GM21786 (cell line): ENCODE data around the gene DAPK1.

ENCODE experiments used
- ATAC-seq: cut with Tn5 transposase; IDR thresholded peaks from one replicate; pipeline ENCODE4 v1.9.1; 2021; ENCODE audit not compliant: unreplicated experiment

The DAPK1 gene

DNA sequence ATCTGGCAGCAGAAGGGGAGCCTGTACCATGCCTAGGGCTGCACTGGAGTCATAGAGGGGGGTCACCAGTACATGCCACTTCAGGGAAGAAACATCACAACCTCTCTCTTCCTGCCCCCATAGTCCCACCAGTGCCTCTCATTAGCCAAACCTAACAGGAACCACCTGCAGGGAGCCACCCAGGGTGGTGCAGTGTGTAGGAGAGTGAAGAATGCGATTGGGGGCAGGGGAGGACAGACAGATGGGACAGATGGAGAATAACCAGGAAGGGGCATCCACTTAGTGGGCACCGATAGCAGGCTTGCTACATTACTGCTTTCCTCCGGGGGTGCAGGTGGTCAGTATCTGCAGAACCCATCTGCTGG lies 19.2 kb downstream of the DAPK1 start:
- ATAC-seq = no peak

DNA sequence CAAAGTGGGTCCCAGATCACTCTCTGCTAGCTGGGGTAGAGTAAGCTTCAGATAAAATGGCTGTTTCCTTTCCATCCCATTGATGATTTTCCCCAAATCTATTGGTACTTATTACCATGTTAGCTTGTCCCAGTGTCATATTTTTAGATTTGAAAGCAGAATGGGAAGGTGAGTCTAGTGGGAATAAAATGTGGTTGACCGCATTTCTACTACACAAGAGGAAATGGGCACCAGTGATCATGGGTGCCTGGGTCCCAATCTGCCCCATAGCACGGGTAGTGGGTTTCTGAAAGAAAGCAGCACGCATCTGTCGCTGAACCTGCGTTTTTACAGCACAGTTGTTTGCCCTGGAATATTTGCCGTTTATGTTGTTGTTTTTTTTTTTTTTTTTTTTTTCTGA lies 20.1 kb downstream of the DAPK1 start:
- no peak for ATAC-seq

DNA sequence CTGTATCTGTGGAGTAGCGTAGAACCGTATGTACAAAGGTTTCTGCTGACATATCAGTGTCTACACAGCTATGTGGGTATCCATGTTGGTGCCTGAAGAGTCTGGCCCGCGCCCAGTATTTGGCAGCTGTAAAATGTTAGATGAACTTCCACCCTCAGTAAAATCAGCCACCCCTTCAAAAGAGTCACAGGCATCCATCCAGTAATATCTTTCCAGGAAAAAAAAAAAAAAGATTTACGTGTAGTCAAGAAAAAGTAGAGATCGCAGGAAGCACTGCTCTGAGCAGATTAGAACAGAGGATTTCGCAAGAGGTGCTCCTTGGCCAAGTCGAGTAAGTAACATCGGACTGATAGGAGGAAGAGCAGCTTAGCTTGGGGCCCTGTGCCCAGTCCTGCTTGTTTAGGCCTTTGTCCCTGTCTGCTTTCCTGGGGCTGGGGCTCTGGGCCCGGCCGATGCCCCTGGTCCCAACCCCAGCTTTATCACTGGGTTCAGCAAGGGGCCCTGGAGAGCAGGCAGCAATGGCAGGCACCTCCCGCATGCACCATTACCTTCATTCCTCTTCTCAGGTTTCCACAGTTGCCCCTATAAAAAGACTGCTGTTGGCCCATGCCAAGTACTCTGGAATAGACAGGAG lies 21.2 kb downstream of the DAPK1 start:
- no peak for ATAC-seq

DNA sequence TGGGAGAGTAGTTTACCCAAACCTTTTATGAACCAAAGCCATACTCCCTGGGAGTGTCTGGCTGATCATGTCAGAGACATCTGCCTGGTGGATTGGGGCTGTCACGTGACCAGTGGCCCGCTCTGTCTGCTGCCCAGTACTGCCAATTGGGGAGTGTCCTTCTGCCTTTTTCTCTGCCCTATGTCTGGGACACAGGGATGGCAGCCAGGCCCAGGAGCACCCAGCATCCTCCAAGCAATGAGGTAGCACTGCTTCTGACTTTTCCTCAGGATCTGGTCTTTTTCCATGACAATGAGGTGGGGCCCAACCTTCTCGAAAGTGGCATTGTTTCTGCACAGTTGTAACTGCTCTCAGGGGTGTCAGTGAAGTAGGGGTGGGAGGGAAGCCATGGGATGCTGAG lies 21.8 kb downstream of the DAPK1 start:
- no peak for ATAC-seq

- no peak for ATAC-seq
Observed at GRCh38 chr9:87520172-87520683, 22.6 kb downstream of the DAPK1 start.

DNA sequence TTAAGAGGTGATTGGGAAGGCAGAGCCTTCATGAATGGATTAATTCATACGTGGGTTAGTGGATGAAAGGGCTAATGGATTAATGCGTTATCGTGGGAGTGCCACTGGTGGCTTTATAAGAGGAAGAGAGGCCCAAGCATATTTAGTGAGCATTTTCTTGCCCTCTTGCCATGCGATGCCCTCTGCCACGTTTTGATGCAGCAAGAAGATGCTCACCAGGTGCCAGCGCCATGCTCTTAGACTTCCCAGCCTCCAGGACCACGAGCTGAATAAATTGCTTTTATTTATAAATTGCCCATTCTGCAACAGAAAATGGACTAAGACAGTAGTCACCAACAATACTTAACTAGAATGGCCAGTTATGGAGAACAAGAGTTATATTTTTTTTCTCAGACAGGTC lies 24.2 kb downstream of the DAPK1 start:
- no peak for ATAC-seq

DNA sequence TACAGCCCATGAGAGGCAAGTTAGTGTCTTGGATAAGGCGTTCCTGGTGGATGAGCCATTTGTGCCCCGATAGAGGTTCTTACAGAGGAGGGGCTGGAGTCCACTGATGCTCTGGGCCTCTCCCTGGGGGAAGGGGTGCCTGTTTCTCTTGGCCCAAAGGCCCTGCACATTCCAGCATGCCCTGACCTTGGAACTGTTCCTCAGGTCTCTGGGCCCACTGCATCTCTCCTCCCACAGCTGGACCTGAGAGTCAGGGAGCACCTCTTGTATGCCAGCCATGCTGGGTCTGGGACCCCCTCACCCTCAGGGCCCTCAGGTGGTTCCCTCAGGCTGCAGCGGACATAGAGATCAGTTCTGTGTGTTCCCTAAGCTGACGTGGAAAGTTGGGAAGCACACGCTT lies 26.4 kb downstream of the DAPK1 start:
- ATAC-seq = no peak

DNA sequence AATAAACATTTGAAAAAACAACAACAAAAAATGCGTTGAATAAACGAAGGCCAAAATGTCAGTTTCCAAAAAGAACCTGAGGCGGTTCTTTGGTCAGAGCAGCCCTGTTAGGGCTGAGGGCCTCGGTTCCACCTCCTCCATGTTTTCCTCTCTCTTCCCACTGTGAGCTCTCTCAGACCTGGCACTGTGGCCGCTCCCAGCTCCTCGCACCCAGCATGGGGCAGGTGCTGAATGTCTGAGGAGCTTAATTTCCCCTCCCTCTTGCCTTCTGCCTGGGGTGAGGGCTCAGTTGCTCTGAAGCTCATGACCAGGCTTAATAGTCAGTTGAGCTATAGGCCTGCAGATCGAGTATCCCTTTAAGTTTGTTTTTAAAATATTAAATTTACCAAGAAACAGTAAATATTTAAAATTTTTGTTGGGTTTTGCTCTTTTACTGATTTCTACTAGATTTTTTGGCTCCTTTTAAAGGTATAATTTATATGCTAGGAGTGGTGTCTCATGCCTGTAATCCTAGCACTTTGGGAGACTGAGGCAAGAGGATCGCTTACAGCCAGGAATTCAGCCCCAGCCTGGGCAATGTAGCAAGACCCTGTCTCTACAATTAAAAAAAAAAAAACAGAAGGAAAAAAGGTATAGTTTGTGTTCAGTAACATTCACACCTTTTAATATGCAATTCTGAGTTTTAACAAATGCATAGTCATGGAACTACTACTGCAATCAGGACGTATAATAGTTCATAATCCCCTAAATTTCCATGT lies 28.1 kb downstream of the DAPK1 start:
- ATAC-seq = no peak

GRCh38 chr9:87527211-87527916 lies 29.7 kb downstream of the DAPK1 start:
- no peak for ATAC-seq

DNA sequence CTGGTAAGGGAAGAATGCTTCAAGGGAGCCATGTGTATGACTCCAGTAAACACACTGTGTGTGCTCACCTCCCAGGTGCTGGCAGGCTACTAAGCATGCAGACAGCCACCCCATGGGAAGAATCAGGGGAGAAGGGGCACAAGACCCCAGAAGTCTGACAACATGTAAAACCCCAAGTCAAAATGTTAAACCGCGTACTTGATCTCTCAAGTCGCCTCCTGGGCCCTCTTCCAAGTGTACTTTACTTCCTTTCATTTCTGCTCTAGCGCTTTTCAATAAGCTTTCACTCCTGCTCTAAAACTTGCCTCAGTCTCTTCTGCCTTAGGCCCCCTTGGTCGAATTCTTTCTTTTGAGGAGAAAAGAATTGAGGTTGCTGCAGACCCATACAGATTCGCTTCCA lies 31.3 kb downstream of the DAPK1 start:
- no peak for ATAC-seq

- ATAC-seq = no peak
Observed at GRCh38 chr9:87529671-87530070, 32.0 kb downstream of the DAPK1 start.

GRCh38 chr9:87530716-87531115 lies 33.0 kb downstream of the DAPK1 start:
- ATAC-seq = no peak

DNA sequence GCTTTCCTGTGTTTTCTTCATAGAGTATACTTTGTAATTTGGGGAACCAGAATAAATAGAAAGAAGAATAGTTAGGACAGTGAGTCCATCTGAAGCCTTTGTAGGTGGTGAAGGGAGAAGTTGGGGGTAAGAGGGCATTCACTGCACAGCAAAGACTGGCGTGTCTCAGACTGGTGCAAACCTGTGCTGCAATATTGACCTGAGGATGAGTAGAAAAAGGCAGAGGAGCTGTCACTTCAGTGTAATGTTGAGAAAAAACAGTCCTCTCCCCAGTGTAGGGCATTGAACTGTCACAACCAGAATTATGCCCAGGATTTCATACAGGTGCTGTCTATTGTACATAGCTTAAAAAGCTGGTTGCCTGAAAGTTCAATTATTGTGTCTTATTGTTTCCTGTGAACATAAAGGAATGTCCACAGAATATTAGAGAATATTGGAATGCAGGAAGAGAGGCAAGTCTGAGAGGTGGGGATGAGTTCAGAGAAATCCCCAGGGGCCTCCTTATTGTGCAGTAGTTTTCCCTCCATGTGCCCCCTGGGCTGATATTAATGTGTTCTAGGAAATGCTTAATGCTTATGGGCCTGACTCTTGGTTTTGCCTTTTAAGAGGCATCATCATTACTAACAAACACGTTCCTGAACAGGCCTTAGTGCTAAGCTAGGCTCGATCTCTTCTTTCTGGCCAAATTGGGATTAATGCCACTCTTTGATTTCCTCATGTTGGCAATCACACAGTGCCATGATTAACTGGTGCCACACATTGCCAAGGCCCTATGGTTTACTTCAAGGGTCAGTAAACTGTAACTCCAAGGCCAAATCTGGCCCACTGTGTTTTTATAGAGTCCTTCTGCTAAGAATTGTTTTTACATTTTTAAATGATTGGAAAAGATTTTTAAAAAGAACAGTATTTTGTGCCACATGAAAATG lies 34.0 kb downstream of the DAPK1 start:
- ATAC-seq = no peak

GRCh38 chr9:87533271-87533670 lies 35.6 kb downstream of the DAPK1 start:
- ATAC-seq = no peak

DNA sequence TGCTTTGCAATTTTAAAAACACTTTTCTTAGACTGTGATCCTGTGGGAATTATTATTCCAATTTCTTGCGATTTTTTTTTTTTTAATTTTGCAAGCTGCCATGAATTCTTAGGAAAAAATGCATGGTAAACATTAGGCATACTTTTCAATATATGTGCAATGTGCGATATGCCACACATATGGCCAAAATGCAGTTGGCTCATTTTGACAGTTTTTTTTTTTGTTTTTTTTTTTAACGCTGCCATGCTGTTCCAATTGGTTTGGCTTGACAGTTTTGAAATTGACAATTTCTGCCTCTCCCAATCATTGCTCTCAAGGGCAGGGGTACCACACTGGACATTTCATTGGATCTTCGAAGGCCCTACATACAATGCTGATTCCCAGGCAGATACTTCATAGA lies 36.4 kb downstream of the DAPK1 start:
- no peak for ATAC-seq

- ATAC-seq = no peak
Observed at GRCh38 chr9:87534957-87535356, 37.3 kb downstream of the DAPK1 start.

- peak; percentile 61 for ATAC-seq
Observed at GRCh38 chr9:87535817-87536539, 38.3 kb downstream of the DAPK1 start.

GRCh38 chr9:87537625-87538024 lies 40.0 kb downstream of the DAPK1 start:
- no peak for ATAC-seq

GRCh38 chr9:87540444-87541105 lies 42.9 kb downstream of the DAPK1 start:
- ATAC-seq = no peak

DNA sequence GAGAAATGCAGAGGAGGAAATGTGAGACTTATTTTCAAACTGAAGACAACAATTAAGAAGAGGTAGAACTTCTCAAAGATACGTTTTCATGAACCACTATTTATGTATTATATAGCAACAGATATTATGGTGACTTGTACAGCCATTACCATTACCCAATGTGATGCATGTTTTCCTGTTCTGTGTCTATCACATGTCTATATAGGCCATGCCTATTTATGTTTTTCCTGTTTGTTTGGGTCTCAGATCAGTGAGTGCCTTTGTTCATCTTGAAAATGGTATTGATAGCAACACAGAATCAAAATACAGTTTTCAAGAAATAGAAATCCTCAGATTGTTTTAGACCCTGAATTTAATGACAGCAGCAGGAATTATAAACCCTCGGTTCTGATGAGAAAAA lies 44.0 kb downstream of the DAPK1 start:
- ATAC-seq = no peak
